RWPE2 (cell line): ENCODE measurements around the gene NCAPD2.

Experiments used
- ATAC-seq: fragments of 200-7000 bp; cut with Tn5 transposase; 3 replicates; pipeline ENCODE4 v1.9.1; 2021; ENCODE audit warnings: low read depth
- DNase-seq: peaks from one replicate; pipeline ENCODE4 v3.0.0-alpha.2; 2020; ENCODE audit warnings: low spot score
- H3K27ac ChIP-seq: fragments of 450-650 bp; 2 replicates; pipeline ENCODE4 v1.5.1; 2017; ENCODE audit warnings: mild to moderate bottlenecking; ENCODE audit not compliant: poor library complexity, severe bottlenecking
- H3K27me3 ChIP-seq: fragments of 250-450 bp; sonication (Bioruptor Pico); 2 replicates; pipeline ENCODE4 v1.5.1; 2021; ENCODE audit warnings: mild to moderate bottlenecking, moderate library complexity; ENCODE audit not compliant: insufficient read depth, poor library complexity, severe bottlenecking
- H3K36me3 ChIP-seq: fragments of 250-450 bp; sonication (Bioruptor Pico); 2 replicates; pipeline ENCODE4 v1.5.1; 2020; ENCODE audit warnings: low read depth, mild to moderate bottlenecking, moderate library complexity
- H3K4me1 ChIP-seq: fragments of 250-450 bp; sonication (Bioruptor Pico); 2 replicates; pipeline ENCODE4 v1.5.1; 2021; ENCODE audit warnings: mild to moderate bottlenecking, moderate library complexity; ENCODE audit not compliant: insufficient read depth, poor library complexity, severe bottlenecking
- H3K4me3 ChIP-seq: fragments of 250-450 bp; sonication (Bioruptor Pico); 2 replicates; pipeline ENCODE4 v1.5.1; 2021; ENCODE audit warnings: mild to moderate bottlenecking, moderate library complexity; ENCODE audit not compliant: severe bottlenecking
- H3K9me3 ChIP-seq: fragments of 250-450 bp; sonication (Bioruptor Pico); 2 replicates; pipeline ENCODE4 v1.5.1; 2021; ENCODE audit warnings: mild to moderate bottlenecking, moderate library complexity; ENCODE audit not compliant: severe bottlenecking
- TF ChIP-seq, protein P1 (sequence below): fragments of 450-650 bp; IDR thresholded peaks from one replicate; pipeline ENCODE4 v1.5.1; 2017; ENCODE audit warnings: mild to moderate bottlenecking, moderate library complexity; ENCODE audit not compliant: poor library complexity, severe bottlenecking

Gene NCAPD2

DNA sequence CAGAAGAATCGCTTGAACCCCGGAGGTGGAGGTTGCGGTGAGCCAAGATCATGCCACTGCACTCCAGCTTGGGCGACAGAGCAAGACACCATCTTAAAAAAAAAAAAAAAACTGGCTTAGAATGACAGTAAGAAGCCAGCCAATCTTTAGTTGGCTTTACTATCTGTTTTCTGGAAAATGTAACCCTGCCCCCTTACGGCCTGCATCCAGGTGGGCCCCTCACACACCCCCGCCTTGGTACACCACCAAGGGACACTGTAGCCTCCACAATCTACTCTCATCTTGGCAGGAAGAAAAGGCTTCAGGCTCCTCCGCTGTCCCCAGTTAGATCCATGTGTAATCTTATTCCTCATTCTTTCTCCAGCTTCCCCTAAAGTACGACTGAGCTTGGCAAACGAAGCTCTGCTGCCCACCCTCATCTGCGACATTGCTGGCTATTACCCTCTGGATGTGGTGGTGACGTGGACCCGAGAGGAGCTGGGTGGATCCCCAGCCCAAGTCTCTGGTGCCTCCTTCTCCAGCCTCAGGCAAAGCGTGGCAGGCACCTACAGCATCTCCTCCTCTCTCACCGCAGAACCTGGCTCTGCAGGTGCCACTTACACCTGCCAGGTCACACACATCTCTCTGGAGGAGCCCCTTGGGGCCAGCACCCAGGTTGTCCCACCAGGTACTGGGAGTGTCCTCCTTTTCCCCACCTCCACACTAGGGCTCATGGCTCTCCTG, 35.5 kb upstream of the NCAPD2 start:
- ATAC-seq (no peak), DNase-seq (no peak)
- peaks cover 21% of the 10 kb centered on the region; the same call in 1 of the 2 replicates for H3K36me3 ChIP-seq
- H3K4me1 ChIP-seq: no peaks in the 10 kb centered on the region
- no peaks in the 10 kb centered on the region for H3K9me3 ChIP-seq
- no peak overlapping the region for H3K27ac ChIP-seq
- no peaks in the 10 kb centered on the region for H3K27me3 ChIP-seq
- no peak overlapping the region for H3K4me3 ChIP-seq
- TF ChIP-seq, protein P1, sequence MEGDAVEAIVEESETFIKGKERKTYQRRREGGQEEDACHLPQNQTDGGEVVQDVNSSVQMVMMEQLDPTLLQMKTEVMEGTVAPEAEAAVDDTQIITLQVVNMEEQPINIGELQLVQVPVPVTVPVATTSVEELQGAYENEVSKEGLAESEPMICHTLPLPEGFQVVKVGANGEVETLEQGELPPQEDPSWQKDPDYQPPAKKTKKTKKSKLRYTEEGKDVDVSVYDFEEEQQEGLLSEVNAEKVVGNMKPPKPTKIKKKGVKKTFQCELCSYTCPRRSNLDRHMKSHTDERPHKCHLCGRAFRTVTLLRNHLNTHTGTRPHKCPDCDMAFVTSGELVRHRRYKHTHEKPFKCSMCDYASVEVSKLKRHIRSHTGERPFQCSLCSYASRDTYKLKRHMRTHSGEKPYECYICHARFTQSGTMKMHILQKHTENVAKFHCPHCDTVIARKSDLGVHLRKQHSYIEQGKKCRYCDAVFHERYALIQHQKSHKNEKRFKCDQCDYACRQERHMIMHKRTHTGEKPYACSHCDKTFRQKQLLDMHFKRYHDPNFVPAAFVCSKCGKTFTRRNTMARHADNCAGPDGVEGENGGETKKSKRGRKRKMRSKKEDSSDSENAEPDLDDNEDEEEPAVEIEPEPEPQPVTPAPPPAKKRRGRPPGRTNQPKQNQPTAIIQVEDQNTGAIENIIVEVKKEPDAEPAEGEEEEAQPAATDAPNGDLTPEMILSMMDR: no peak

GRCh38 chr12:6459004-6459337, 34.9 kb upstream of the NCAPD2 start:
- TF ChIP-seq, protein P1: no peak
- Histone ChIP-seq H3K9me3 (no peaks in the 10 kb centered on the region), H3K27ac (no peak overlapping the region), H3K36me3 (peaks cover 21% of the 10 kb centered on the region; the same call in 1 of the 2 replicates), H3K27me3 (no peaks in the 10 kb centered on the region), H3K4me3 (no peak overlapping the region), H3K4me1 (no peaks in the 10 kb centered on the region)
- DNase-seq (no peak), ATAC-seq (no peak)

- Histone ChIP-seq H3K9me3 (no peaks in the 10 kb centered on the region), H3K36me3 (peaks cover 30% of the 10 kb centered on the region), H3K27me3 (no peaks in the 10 kb centered on the region), H3K4me1 (no peaks in the 10 kb centered on the region), H3K27ac (no peak overlapping the region), H3K4me3 (no peak overlapping the region)
- ATAC-seq: no peak
- DNase-seq: no peak
- TF ChIP-seq, protein P1: no peak
These were observed 33.0 kb upstream of the NCAPD2 start for GRCh38 chr12:6460751-6461371.

DNA sequence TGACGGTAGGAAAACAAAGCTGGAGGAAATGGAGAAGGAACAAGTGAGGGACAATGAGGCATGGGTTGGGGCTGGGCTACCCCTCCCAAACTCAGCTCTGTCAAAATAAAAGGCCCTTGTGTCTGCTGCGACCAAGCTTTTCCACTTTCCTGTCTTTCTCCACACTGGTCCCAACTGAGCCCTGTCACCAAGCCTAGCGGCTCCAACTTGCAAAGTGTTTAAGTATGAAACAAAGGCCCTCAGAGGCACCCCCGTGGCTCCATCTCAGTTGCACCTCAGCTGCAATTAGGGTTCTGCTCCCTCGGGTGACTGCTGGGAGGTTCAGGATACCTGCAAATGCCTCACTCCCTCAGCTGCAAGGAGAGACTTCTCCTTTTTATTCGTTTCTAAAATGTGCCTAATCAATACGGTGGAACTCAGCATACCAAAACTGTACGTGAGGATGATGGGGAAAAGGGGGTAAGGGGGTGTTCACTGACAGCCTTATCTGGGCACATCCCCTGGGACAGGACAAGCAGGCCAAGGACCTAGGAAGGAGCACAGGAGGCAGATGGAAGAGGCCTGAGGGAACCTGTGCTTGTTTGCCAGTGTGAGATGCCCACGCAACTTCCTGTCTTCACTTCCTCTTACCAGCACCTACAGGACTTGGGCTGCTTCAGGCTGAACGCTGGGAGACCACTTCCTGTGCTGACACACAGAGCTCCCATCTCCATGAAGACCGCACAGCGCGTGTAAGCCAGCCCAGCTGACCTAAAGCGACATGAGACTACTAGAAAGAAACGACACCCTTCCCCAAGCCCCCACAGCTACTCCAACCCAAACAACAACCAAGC, 32.3 kb upstream of the NCAPD2 start:
- TF ChIP-seq, protein P1: no peak
- Histone ChIP-seq H3K9me3 (no peaks in the 10 kb centered on the region), H3K27ac (no peak overlapping the region), H3K27me3 (no peaks in the 10 kb centered on the region), H3K36me3 (peaks cover 32% of the 10 kb centered on the region), H3K4me3 (no peak overlapping the region), H3K4me1 (no peaks in the 10 kb centered on the region)
- DNase-seq: no peak
- peak; percentile 43; the same call in 2 of the 3 replicates for ATAC-seq
